H1 (cell line): Measurements from ENCODE around the gene ELOVL6. TPM values are rescaled to one million over a fixed set of nuclear protein-coding genes. Genes with fewer than 3 reads are reported as not detected.

Source experiments
- CTCF ChIA-PET: fragments of 300-600 bp; sonication (Branson Sonifier 250); formaldehyde crosslinking; loops from one replicate; lab custom pipeline; 2021; ENCODE audit not compliant: partially characterized antibody; lab: Charles Lee
- POLR2A ChIA-PET: fragments of 300-600 bp; sonication (Branson Sonifier 250); formaldehyde crosslinking; loops from one replicate; lab custom pipeline; 2021; ENCODE audit warnings: inconsistent platforms; ENCODE audit not compliant: partially characterized antibody; lab: Charles Lee
- DNase-seq, 2 experiments: peaks; one replicate each; pipeline versions ENCODE4 v3.0.0 to v3.0.0-alpha.2; 2010 to 2022; ENCODE audit warnings: low spot score in 2 of 2, low read depth in 1 of 2, mixed read lengths in 1 of 2
- FAIRE-seq: peaks from 2 replicates; lab custom pipeline; 2011; peaks lifted over from hg19 to GRCh38; lab: Jason Lieb, UNC
- H2AFZ ChIP-seq: 2 replicates; pipeline ENCODE4 v1.8.1; 2012; ENCODE audit warnings: low read length, inconsistent platforms
- H2AK5ac ChIP-seq: 2 replicates; pipeline ENCODE4 v1.6.1; 2013; ENCODE audit warnings: low read depth, low read length
- H2BK120ac ChIP-seq: replicated peaks from 2 replicates; pipeline ENCODE3; 2013; ENCODE audit warnings: low read depth, low read length, inconsistent platforms
- H2BK12ac ChIP-seq: 2 replicates; pipeline ENCODE4 v1.6.1; 2013; ENCODE audit warnings: low read depth, low read length
- H2BK15ac ChIP-seq: 2 replicates; pipeline ENCODE4 v1.6.1; 2013; ENCODE audit warnings: low read length
- H2BK20ac ChIP-seq: 2 replicates; pipeline ENCODE4 v1.6.1; 2013; ENCODE audit warnings: low read length
- H2BK5ac ChIP-seq: 2 replicates; pipeline ENCODE4 v1.6.1; 2013; ENCODE audit warnings: low read depth, low read length
- H3K14ac ChIP-seq: 2 replicates; pipeline ENCODE4 v1.6.1; 2013; ENCODE audit warnings: inconsistent platforms; ENCODE audit not compliant: insufficient read length
- H3K18ac ChIP-seq: 2 replicates; pipeline ENCODE4 v1.6.1; 2013; ENCODE audit warnings: low read length; ENCODE audit errors: extremely low read depth
- H3K23ac ChIP-seq: 2 replicates; pipeline ENCODE4 v1.6.1; 2013; ENCODE audit warnings: inconsistent platforms; ENCODE audit not compliant: insufficient read length
- H3K23me2 ChIP-seq: 2 replicates; pipeline ENCODE4 v1.6.1; 2013; ENCODE audit warnings: low read depth, low read length
- H3K27ac ChIP-seq: 2 replicates; pipeline ENCODE4 v1.6.1; 2011; ENCODE audit warnings: low read depth, low read length, inconsistent platforms
- H3K27me3 ChIP-seq, 4 experiments: replicated peaks in 1 of 4; 1 replicate in 1 of 4; 2 replicates in 3 of 4; pipeline versions ENCODE4 v1.6.1 to v1.8.1; 2011 to 2013; ENCODE audit warnings: low read length in 3 of 4, mild to moderate bottlenecking in 3 of 4, inconsistent platforms in 2 of 4, mixed read lengths in 2 of 4, moderate library complexity in 1 of 4; ENCODE audit not compliant: control insufficient read depth in 3 of 4, insufficient read depth in 3 of 4; ENCODE audit errors: extremely low read depth in 1 of 4
- H3K36me3 ChIP-seq, 4 experiments: 2 replicates each; pipeline versions ENCODE4 v1.6.1 to v1.8.1; 2011 to 2013; ENCODE audit warnings: mild to moderate bottlenecking in 4 of 4, low read length in 3 of 4, moderate library complexity in 2 of 4, control low read depth in 1 of 4, inconsistent platforms in 1 of 4; ENCODE audit not compliant: insufficient read depth in 4 of 4, control insufficient read depth in 2 of 4
- H3K4ac ChIP-seq: replicated peaks from 2 replicates; pipeline ENCODE3; 2013; ENCODE audit warnings: low read length, low read depth, mixed read lengths, inconsistent platforms; ENCODE audit not compliant: insufficient read length
- H3K4me1 ChIP-seq, 4 experiments: replicated peaks in 1 of 4; 1 replicate in 1 of 4; 2 replicates in 3 of 4; pipeline versions ENCODE4 v1.6.1 to v1.8.1; 2011 to 2013; ENCODE audit warnings: low read length in 3 of 4, inconsistent platforms in 2 of 4, mixed read lengths in 1 of 4; ENCODE audit not compliant: insufficient read depth in 4 of 4, control insufficient read depth in 3 of 4
- H3K4me2 ChIP-seq, 2 experiments: 2 replicates each; pipeline versions ENCODE4 v1.6.1 to v1.8.1; 2011 to 2013; ENCODE audit warnings: low read depth in 2 of 2, low read length in 2 of 2, control low read depth in 1 of 2, inconsistent platforms in 1 of 2, mild to moderate bottlenecking in 1 of 2; ENCODE audit not compliant: insufficient read depth in 1 of 2
- H3K4me3 ChIP-seq, 4 experiments: fragments of 200-600, 300-600 bp in 1 of 4; sonication (generic), shearing (Covaris generic), sonication (Bioruptor Twin) in 1 of 4; 2 replicates each; pipeline versions ENCODE4 v1.5.1 to v1.8.1; 2011 to 2016; ENCODE audit warnings: low read length in 4 of 4, low read depth in 3 of 4, control low read depth in 2 of 4, inconsistent platforms in 2 of 4, mild to moderate bottlenecking in 2 of 4, mixed read lengths in 1 of 4, moderate library complexity in 1 of 4; ENCODE audit not compliant: insufficient read depth in 2 of 4; ENCODE audit errors: extremely low read depth in 1 of 4
- H3K56ac ChIP-seq: replicated peaks from 2 replicates; pipeline ENCODE3; 2013; ENCODE audit warnings: low read depth, mild to moderate bottlenecking, mixed read lengths, low read length, inconsistent platforms; ENCODE audit not compliant: insufficient read length
- H3K79me1 ChIP-seq: 2 replicates; pipeline ENCODE4 v1.6.1; 2013; ENCODE audit warnings: low read depth, low read length, control low read depth
- H3K79me2 ChIP-seq, 2 experiments: 2 replicates each; pipeline versions ENCODE4 v1.6.1 to v1.8.1; 2012 to 2013; ENCODE audit warnings: low read length in 2 of 2, mild to moderate bottlenecking in 2 of 2, inconsistent platforms in 1 of 2; ENCODE audit not compliant: insufficient read depth in 2 of 2, control insufficient read depth in 1 of 2
- H3K9ac ChIP-seq, 4 experiments: replicated peaks in 1 of 4; 1 replicate in 1 of 4; 2 replicates in 3 of 4; pipeline versions ENCODE4 v1.6.1 to v1.8.1; 2011 to 2013; ENCODE audit warnings: low read depth in 3 of 4, low read length in 3 of 4, control low read depth in 2 of 4, mild to moderate bottlenecking in 2 of 4, moderate library complexity in 2 of 4, inconsistent platforms in 1 of 4; ENCODE audit errors: extremely low read depth in 1 of 4
- H3K9me3 ChIP-seq, 2 experiments: 2 replicates each; pipeline versions ENCODE4 v1.6.1 to v1.8.1; 2012 to 2013; ENCODE audit warnings: mild to moderate bottlenecking in 2 of 2, moderate library complexity in 2 of 2, control low read depth in 1 of 2, inconsistent platforms in 1 of 2, low read depth in 1 of 2, low read length in 1 of 2, mixed read lengths in 1 of 2; ENCODE audit not compliant: insufficient read depth in 2 of 2
- H4K20me1 ChIP-seq, 2 experiments: replicated peaks in 1 of 2; 2 replicates each; pipeline versions ENCODE3 to v1.8.1; 2011 to 2013; ENCODE audit warnings: inconsistent platforms in 2 of 2, low read length in 2 of 2, mild to moderate bottlenecking in 1 of 2; ENCODE audit not compliant: insufficient read depth in 2 of 2, control insufficient read depth in 1 of 2
- H4K5ac ChIP-seq: 2 replicates; pipeline ENCODE4 v1.6.1; 2013; ENCODE audit warnings: low read length, low read depth, mixed read lengths, inconsistent platforms; ENCODE audit not compliant: insufficient read length
- H4K8ac ChIP-seq: 2 replicates; pipeline ENCODE4 v1.8.0; 2013; ENCODE audit warnings: mild to moderate bottlenecking, moderate library complexity, low read length, inconsistent platforms; ENCODE audit not compliant: insufficient read depth; ENCODE audit errors: extremely low read depth
- H4K91ac ChIP-seq: replicated peaks from 2 replicates; pipeline ENCODE3; 2013; ENCODE audit warnings: low read length, mixed read lengths, inconsistent platforms; ENCODE audit not compliant: insufficient read length
- BCL11A ChIP-seq, 2 experiments: IDR thresholded peaks; one replicate each; pipeline ENCODE4 v1.6.1; 2011; ENCODE audit warnings: low read depth in 2 of 2, low read length in 2 of 2, mild to moderate bottlenecking in 2 of 2
- GTF2F1 ChIP-seq: IDR thresholded peaks from 2 replicates; pipeline ENCODE4 v1.6.1; 2012; ENCODE audit warnings: low read depth, low read length, improper control_type of control experiment, borderline replicate concordance
- HDAC2 ChIP-seq, 2 experiments: fragments of 300-600 bp in 1 of 2; sonication (generic) in 1 of 2; IDR thresholded peaks; 2 replicates each; pipeline ENCODE4 v1.6.1; 2011 to 2012; ENCODE audit warnings: low read depth in 2 of 2, low read length in 2 of 2, mild to moderate bottlenecking in 2 of 2, moderate library complexity in 2 of 2, borderline replicate concordance in 1 of 2, inconsistent platforms in 1 of 2
- HDAC6 ChIP-seq: IDR thresholded peaks from one replicate; pipeline ENCODE4 v1.7.1; 2012; ENCODE audit warnings: low read depth, mild to moderate bottlenecking, inconsistent platforms, low read length, moderate library complexity
- NANOG ChIP-seq: IDR thresholded peaks from 2 replicates; pipeline ENCODE4 v1.6.1; 2011; ENCODE audit warnings: low read length, low read depth, mild to moderate bottlenecking, inconsistent platforms; ENCODE audit not compliant: insufficient read depth, poor library complexity, severe bottlenecking
- SIX5 ChIP-seq: IDR thresholded peaks from 2 replicates; pipeline ENCODE4 v1.6.1; 2011; ENCODE audit warnings: mild to moderate bottlenecking, low read depth, low read length
- SP1 ChIP-seq: IDR thresholded peaks from 2 replicates; pipeline ENCODE4 v1.6.1; 2011; ENCODE audit warnings: low read depth, low read length
- ZNF274 ChIP-seq: IDR thresholded peaks from 2 replicates; pipeline ENCODE4 v1.7.0; 2012; ENCODE audit warnings: low read length, borderline replicate concordance; ENCODE audit errors: extremely low read depth
- WGBS, 2 experiments: shearing (Covaris generic) in 1 of 2; methylation state at CpG; one replicate each; pipeline versions ENCODE4 v1.1.6 to v1.1.7; 2013 to 2015; ENCODE audit warnings: low lambda C conversion rate in 2 of 2, mixed read lengths in 2 of 2, inconsistent platforms in 1 of 2, low coverage in 1 of 2, missing lambda C conversion rate in 1 of 2; ENCODE audit not compliant: insufficient replicate concordance in 2 of 2, insufficient coverage in 1 of 2, insufficient read length in 1 of 2; ENCODE audit errors: extremely low coverage in 1 of 2, missing lambda C conversion rate in 1 of 2; 5-methylcytosine and 5-hydroxymethylcytosine counted together
- polyA plus RNA-seq, 7 experiments: library from polyadenylated mRNA; depleted of rRNA in 3 of 7; stranded (reverse) in 5 of 7; unstranded in 2 of 7; fragments of >200 nt in 5 of 7; fragments of 200-250 nt in 2 of 7; gene quantifications; 1 replicate in 5 of 7; 2 replicates in 1 of 7; 4 replicates in 1 of 7; pipeline versions ENCODE4 v1.2.1 to v1.2.3, GENCODE V29; 2011 to 2013; ENCODE audit warnings: missing spikeins in 2 of 7, mixed read lengths in 2 of 7
- total RNA-seq: library from RNA; stranded (reverse); fragmentation: NEBNext Ultra II Directional; extraction: Animal tissue kit (Norgen Biotek cat#: 25700); gene quantifications from 2 replicates; pipeline ENCODE4 v1.2.1, GENCODE V29; 2021

Gene ELOVL6
- total and polyA plus RNA-seq, 2 of the 8 experiments (the other 6 are each of a cell fraction or from before 2014, with no cell fraction given) = 27.8 to 86.6 TPM

DNA sequence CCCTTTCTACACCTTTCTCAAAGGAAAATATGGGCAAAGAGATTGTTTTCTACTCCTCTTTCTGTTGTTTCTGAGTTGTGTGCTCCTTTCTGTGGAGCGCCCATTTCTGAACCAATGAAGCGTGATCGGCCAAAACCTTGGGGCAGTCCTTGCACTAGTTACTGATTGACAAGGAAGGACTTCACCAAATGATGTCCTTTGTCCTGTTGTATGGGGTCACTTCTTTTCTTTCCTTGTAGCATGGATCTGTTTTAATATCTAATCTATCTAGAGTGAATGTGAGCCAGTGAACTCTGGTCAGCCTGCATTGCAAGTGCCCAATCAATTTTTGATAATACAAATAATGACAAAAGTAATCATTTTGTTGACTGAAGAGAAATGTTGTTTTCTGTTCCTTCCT, 191.2 kb downstream of the ELOVL6 start:
- TF ChIP-seq ZNF274 = no peak
- TF ChIP-seq SP1 = no peak
- no peak for TF ChIP-seq BCL11A (IDR thresholded peaks at IDR 0.05; ENCODE audit: low read depth in 2 of 2, low read length in 2 of 2)
- no peak for TF ChIP-seq HDAC2 (IDR thresholded peaks at IDR 0.05; ENCODE audit: borderline replicate concordance in 1 of 2, low read depth in 2 of 2, low read length in 2 of 2)
- TF ChIP-seq NANOG = no peak
- TF ChIP-seq GTF2F1 = no peak
- TF ChIP-seq HDAC6 = no peak
- no peak for TF ChIP-seq SIX5
- H2AFZ ChIP-seq = no peak overlapping the region
- no peaks in the 10 kb centered on the region for H4K20me1 ChIP-seq
- no peak overlapping the region for H3K27ac ChIP-seq
- no peak overlapping the region for H3K56ac ChIP-seq
- H3K4me3 ChIP-seq = no peak overlapping the region
- H2BK15ac ChIP-seq = no peak overlapping the region
- no peaks in the 10 kb centered on the region for H3K79me2 ChIP-seq
- H3K27me3 ChIP-seq = no peaks in the 10 kb centered on the region
- H4K91ac ChIP-seq = no peak overlapping the region
- H3K4ac ChIP-seq = no peak overlapping the region
- H3K9ac ChIP-seq = no peak overlapping the region
- H3K14ac ChIP-seq = no peak overlapping the region
- no peaks in the 10 kb centered on the region for H3K36me3 ChIP-seq
- no peaks in the 10 kb centered on the region for H3K79me1 ChIP-seq
- ChIA-PET CTCF (interaction anchor here (0.8 to 16.6 kb wide), 14 partner anchors 9 to 579 kb away, joined by 3 to 389 read pairs (median 6); no protein-coding TSS in a partner anchor), POLR2A (no interaction called here)
- no peak overlapping the region for H2BK5ac ChIP-seq
- no peak overlapping the region for H3K4me2 ChIP-seq
- WGBS, 2 experiments = 74% methylated on average over 3 of the region's 3 CpGs; no CpG with 5 or more reads in 1 of the 2 experiments
- H2AK5ac ChIP-seq = no peak overlapping the region
- no peak overlapping the region for H3K23ac ChIP-seq
- H3K4me1 ChIP-seq = 0 out of 7 replicates have a peak, but pooled peaks cover 0 to 2% (median 0%) of the 10 kb centered on the region in 4 experiments
- no peak overlapping the region for H3K18ac ChIP-seq
- no peak overlapping the region for H2BK12ac ChIP-seq
- no peak overlapping the region for H4K8ac ChIP-seq
- H2BK20ac ChIP-seq = no peak overlapping the region
- H4K5ac ChIP-seq = no peak overlapping the region
- no peaks in the 10 kb centered on the region for H3K23me2 ChIP-seq
- DNase-seq = no peak
- no peak overlapping the region for H2BK120ac ChIP-seq
- no peaks in the 10 kb centered on the region for H3K9me3 ChIP-seq
- no peak for FAIRE-seq
